Ishikawa (cell line): ENCODE measurements around the gene NTNG1.

Experiments used
- CEBPB ChIP-seq: IDR thresholded peaks from 2 replicates; pipeline ENCODE4 v1.6.1; 2012
- CREB1 ChIP-seq: IDR thresholded peaks from 2 replicates; pipeline ENCODE4 v1.6.1; 2012; ENCODE audit warnings: low read depth
- EGR1 ChIP-seq: IDR thresholded peaks from 2 replicates; pipeline ENCODE4 v1.6.1; 2012
- EP300 ChIP-seq: IDR thresholded peaks from 2 replicates; pipeline ENCODE4 v1.6.1; 2012; ENCODE audit warnings: borderline replicate concordance
- FOXM1 ChIP-seq: IDR thresholded peaks from 2 replicates; pipeline ENCODE4 v1.6.1; 2012; ENCODE audit warnings: low read depth, borderline replicate concordance
- NFIC ChIP-seq: IDR thresholded peaks from 2 replicates; pipeline ENCODE4 v1.6.1; 2012
- RAD21 ChIP-seq: IDR thresholded peaks from 2 replicates; pipeline ENCODE4 v1.6.1; 2012; ENCODE audit warnings: low read depth
- TAF1 ChIP-seq: IDR thresholded peaks from 2 replicates; pipeline ENCODE4 v1.6.1; 2012; ENCODE audit warnings: low read depth, mild to moderate bottlenecking
- TCF12 ChIP-seq: IDR thresholded peaks from 2 replicates; pipeline ENCODE4 v1.6.1; 2012; ENCODE audit warnings: low read depth
- TEAD4 ChIP-seq: IDR thresholded peaks from 2 replicates; pipeline ENCODE4 v1.6.1; 2012
- YY1 ChIP-seq: IDR thresholded peaks from 2 replicates; pipeline ENCODE4 v1.6.1; 2012; ENCODE audit warnings: low read depth
- ZBTB7A ChIP-seq: IDR thresholded peaks from 2 replicates; pipeline ENCODE4 v1.6.1; 2012; ENCODE audit warnings: low read depth
- TF ChIP-seq, protein P1 (sequence below): IDR thresholded peaks from 2 replicates; pipeline ENCODE4 v1.6.1; 2012
- TF ChIP-seq, protein P2 (sequence below): IDR thresholded peaks from 2 replicates; pipeline ENCODE4 v1.6.1; 2012
- TF ChIP-seq, protein P3 (sequence below): IDR thresholded peaks from 2 replicates; pipeline ENCODE4 v1.6.1; 2012; ENCODE audit warnings: low read depth, mild to moderate bottlenecking

NTNG1 gene

DNA sequence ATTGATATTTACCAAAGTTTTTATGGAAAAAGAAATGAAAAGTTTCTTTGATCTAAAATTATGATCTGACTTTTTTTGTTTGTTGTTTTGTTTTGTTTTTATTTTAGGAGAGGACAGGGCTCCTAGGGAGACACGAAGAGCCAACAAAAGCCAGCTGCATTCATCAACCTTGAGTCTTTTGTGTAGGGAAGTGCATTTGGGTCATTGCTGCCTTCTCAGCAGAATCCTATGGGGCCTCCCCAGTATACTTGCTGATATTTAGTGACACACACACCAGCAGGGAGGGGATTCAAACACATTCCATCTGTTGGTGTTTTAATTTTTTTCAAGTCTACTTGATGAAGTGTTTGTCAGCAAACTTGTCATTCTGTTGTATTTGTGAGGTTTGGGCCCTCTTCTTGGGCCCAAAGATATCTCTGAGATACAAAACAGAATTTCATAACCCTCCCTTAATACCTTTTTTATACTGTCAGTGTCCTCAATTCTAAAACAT is 203.5 kb downstream of the NTNG1 start:
- TF ChIP-seq CREB1 (no peak), EGR1 (no peak)
- TF ChIP-seq, protein P1, sequence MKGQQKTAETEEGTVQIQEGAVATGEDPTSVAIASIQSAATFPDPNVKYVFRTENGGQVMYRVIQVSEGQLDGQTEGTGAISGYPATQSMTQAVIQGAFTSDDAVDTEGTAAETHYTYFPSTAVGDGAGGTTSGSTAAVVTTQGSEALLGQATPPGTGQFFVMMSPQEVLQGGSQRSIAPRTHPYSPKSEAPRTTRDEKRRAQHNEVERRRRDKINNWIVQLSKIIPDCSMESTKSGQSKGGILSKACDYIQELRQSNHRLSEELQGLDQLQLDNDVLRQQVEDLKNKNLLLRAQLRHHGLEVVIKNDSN, result no peak

DNA sequence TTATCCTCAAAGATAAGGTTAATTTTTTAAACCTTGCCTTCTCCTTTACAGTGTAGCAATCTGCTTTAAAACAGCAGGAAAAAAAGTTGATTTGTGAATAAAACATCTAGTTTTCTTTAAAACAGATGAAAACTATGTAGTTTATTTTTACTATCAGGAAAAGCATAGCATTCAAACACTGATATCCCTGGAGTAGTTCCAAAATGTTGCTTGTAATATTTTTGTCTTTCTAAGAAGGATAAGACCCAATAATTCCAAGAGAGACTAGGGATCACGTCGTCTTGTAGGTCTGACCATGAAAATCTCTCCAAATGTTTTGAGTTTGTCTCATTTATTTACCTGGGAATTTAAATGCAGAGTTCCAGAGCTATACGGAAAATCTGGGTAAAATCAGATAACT is 204.0 kb downstream of the NTNG1 start:
- no peak for TF ChIP-seq RAD21
- no peak for TF ChIP-seq CREB1
- TF ChIP-seq, protein P1, result no peak
- TF ChIP-seq TAF1, result no peak
- TF ChIP-seq NFIC, result no peak
- no peak for TF ChIP-seq EGR1
- no peak for TF ChIP-seq YY1
- TF ChIP-seq, protein P2, sequence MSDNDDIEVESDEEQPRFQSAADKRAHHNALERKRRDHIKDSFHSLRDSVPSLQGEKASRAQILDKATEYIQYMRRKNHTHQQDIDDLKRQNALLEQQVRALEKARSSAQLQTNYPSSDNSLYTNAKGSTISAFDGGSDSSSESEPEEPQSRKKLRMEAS, result no peak
- TF ChIP-seq TEAD4, result no peak
- TF ChIP-seq ZBTB7A, result no peak
- TF ChIP-seq, protein P3, sequence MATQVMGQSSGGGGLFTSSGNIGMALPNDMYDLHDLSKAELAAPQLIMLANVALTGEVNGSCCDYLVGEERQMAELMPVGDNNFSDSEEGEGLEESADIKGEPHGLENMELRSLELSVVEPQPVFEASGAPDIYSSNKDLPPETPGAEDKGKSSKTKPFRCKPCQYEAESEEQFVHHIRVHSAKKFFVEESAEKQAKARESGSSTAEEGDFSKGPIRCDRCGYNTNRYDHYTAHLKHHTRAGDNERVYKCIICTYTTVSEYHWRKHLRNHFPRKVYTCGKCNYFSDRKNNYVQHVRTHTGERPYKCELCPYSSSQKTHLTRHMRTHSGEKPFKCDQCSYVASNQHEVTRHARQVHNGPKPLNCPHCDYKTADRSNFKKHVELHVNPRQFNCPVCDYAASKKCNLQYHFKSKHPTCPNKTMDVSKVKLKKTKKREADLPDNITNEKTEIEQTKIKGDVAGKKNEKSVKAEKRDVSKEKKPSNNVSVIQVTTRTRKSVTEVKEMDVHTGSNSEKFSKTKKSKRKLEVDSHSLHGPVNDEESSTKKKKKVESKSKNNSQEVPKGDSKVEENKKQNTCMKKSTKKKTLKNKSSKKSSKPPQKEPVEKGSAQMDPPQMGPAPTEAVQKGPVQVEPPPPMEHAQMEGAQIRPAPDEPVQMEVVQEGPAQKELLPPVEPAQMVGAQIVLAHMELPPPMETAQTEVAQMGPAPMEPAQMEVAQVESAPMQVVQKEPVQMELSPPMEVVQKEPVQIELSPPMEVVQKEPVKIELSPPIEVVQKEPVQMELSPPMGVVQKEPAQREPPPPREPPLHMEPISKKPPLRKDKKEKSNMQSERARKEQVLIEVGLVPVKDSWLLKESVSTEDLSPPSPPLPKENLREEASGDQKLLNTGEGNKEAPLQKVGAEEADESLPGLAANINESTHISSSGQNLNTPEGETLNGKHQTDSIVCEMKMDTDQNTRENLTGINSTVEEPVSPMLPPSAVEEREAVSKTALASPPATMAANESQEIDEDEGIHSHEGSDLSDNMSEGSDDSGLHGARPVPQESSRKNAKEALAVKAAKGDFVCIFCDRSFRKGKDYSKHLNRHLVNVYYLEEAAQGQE, result no peak
- no peak for TF ChIP-seq CEBPB
- TF ChIP-seq TCF12, result no peak
- no peak for TF ChIP-seq FOXM1
- TF ChIP-seq EP300, result no peak

DNA sequence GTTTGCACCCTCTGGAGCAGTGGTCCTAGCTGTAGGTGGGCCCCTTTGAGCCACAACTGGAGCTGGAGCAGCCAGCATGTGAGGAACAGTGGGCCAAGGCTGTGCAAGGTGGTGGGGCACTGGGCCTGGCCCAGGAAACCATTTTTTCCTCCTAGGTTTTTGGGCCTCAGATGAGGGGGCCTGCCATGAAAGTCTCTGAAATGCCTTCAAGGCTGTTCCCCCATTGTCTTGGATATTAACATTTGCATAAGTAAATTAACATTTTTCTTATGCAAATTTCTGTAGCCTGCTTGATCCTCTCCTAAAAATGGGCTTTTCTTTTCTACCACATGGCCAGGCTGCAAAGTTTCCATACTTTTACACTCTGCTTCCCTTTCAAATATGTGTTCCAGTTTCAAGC is 212.0 kb downstream of the NTNG1 start:
- TF ChIP-seq TEAD4 (no peak), TCF12 (no peak), TAF1 (no peak), CEBPB (no peak), EGR1 (no peak), NFIC (no peak), EP300 (no peak), YY1 (no peak), CREB1 (no peak), FOXM1 (no peak), ZBTB7A (no peak), RAD21 (no peak)
- TF ChIP-seq, protein P2, result no peak
- TF ChIP-seq, protein P1, result no peak
- TF ChIP-seq, protein P3, result no peak

DNA sequence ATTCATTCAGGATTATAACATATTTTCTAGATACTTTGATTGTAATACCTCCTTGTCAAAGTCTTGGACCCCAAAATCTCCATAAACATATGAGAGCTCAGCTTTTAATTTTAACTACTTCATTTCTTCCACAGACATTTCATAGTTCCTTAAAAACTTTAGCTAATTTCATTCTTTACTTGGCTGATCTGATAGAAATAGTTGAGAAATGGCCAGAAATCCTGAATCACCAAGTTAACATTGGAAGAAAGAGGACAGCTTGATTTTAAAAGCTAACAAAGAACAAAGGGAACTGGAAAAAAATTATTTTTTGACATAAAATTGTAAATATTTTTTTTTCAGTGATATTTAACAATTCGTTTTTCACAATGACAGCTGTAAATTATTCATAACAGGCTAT is 216.5 kb downstream of the NTNG1 start:
- TF ChIP-seq TAF1, result no peak
- no peak for TF ChIP-seq EGR1
- no peak for TF ChIP-seq CREB1
- TF ChIP-seq TCF12, result no peak
- no peak for TF ChIP-seq ZBTB7A
- no peak for TF ChIP-seq CEBPB
- no peak for TF ChIP-seq NFIC
- TF ChIP-seq, protein P3, result no peak
